GM23248 (cell line): ENCODE results near the gene SHOC1. TPM values are rescaled to one million over a fixed set of nuclear protein-coding genes. Genes with fewer than 3 reads are reported as not detected.

ENCODE experiments used
- DNase-seq: peaks from one replicate; pipeline ENCODE4 v3.0.0-alpha.2; 2015
- H2AFZ ChIP-seq: fragments of 200-600 bp; sonication (generic); 2 replicates; pipeline ENCODE4 v1.6.1; 2016; ENCODE audit warnings: antibody characterized with exemption
- H3F3A ChIP-seq: fragments of 200-600 bp; sonication (generic); 2 replicates; pipeline ENCODE4 v1.6.1; 2016; ENCODE audit warnings: mild to moderate bottlenecking, antibody characterized with exemption, mixed run types; ENCODE audit not compliant: insufficient read depth
- H3K27ac ChIP-seq: fragments of 200-600 bp; sonication (generic); 2 replicates; pipeline ENCODE4 v1.5.1; 2016; ENCODE audit warnings: mild to moderate bottlenecking
- H3K27me3 ChIP-seq: fragments of 200-600 bp; sonication (generic); replicated peaks from 2 replicates; pipeline ENCODE4 v1.6.1; 2016; ENCODE audit warnings: mild to moderate bottlenecking; ENCODE audit not compliant: insufficient read depth
- H3K36me3 ChIP-seq: fragments of 200-600 bp; sonication (generic); 2 replicates; pipeline ENCODE4 v1.6.1; 2016; ENCODE audit warnings: low read depth, mild to moderate bottlenecking
- H3K4me1 ChIP-seq: fragments of 200-600 bp; sonication (generic); 2 replicates; pipeline ENCODE4 v1.6.1; 2016; ENCODE audit warnings: mild to moderate bottlenecking; ENCODE audit not compliant: insufficient read depth
- H3K4me2 ChIP-seq: fragments of 200-600 bp; sonication (generic); one replicate; pipeline ENCODE4 v1.6.1; 2016; ENCODE audit warnings: mild to moderate bottlenecking; ENCODE audit not compliant: unreplicated experiment
- H3K4me3 ChIP-seq: fragments of 200-600 bp; sonication (generic); 2 replicates; pipeline ENCODE4 v1.5.1; 2016; ENCODE audit warnings: mild to moderate bottlenecking
- H3K79me2 ChIP-seq: fragments of 200-600 bp; sonication (generic); 2 replicates; pipeline ENCODE4 v1.6.1; 2016; ENCODE audit warnings: mild to moderate bottlenecking; ENCODE audit not compliant: insufficient read depth
- H3K9ac ChIP-seq: fragments of 200-600 bp; sonication (generic); 2 replicates; pipeline ENCODE4 v1.6.1; 2016; ENCODE audit warnings: mild to moderate bottlenecking
- H3K9me2 ChIP-seq: fragments of 200-600 bp; sonication (generic); 2 replicates; pipeline ENCODE4 v1.6.1; 2016; ENCODE audit warnings: mixed run types, mild to moderate bottlenecking, moderate library complexity; ENCODE audit not compliant: insufficient read depth
- H3K9me3 ChIP-seq: fragments of 200-600 bp; sonication (generic); one replicate; pipeline ENCODE4 v1.6.1; 2017; ENCODE audit warnings: low read depth
- H4K20me1 ChIP-seq: fragments of 200-600 bp; sonication (generic); 2 replicates; pipeline ENCODE4 v1.6.0; 2016; ENCODE audit not compliant: insufficient read depth
- EZH2 ChIP-seq: fragments of 200-600 bp; sonication (generic); IDR thresholded peaks from 2 replicates; pipeline ENCODE4 v1.6.1; 2018; ENCODE audit warnings: antibody characterized with exemption, mild to moderate bottlenecking; ENCODE audit not compliant: insufficient read depth, poor library complexity, severe bottlenecking
- EZH2phosphoT487 ChIP-seq: fragments of 200-600 bp; sonication (generic); IDR thresholded peaks from 2 replicates; pipeline ENCODE4 v1.6.1; 2018; ENCODE audit warnings: antibody characterized with exemption, moderate library complexity, mild to moderate bottlenecking, low read depth; ENCODE audit not compliant: insufficient read depth
- whole genome bisulfite sequencing, 2 experiments: methylation state at CpG; one replicate each; pipeline ENCODE4 v1.1.6; 2015 to 2017; ENCODE audit warnings: low lambda C conversion rate in 2 of 2, low coverage in 1 of 2; ENCODE audit errors: missing lambda C conversion rate in 2 of 2; 5-methylcytosine and 5-hydroxymethylcytosine counted together
- in situ Hi-C: fragments of 300-500 bp; cut with MboI; formaldehyde crosslinking; loops from 2 replicates; pipeline ENCODE4 v1.15.0; 2020
- polyA plus RNA-seq: library from polyadenylated mRNA; unstranded; fragments of >200 nt; fragmentation: Nextera tagmentation; extraction: Ambion mirVana; gene quantifications from 2 replicates; pipeline ENCODE4 v1.2.1, GENCODE V29; 2016
- total RNA-seq: library from RNA; depleted of rRNA; stranded (reverse); fragments of >200 nt; shearing (Covaris generic); gene quantifications from 2 replicates; pipeline ENCODE4 v1.2.3, GENCODE V29; 2014

Gene SHOC1
- total and polyA plus RNA-seq, 2 experiments from 2014 or later, result 0.11 TPM; not detected in 1

GRCh38 chr9:111821006-111821528 is 26.3 kb upstream of the SHOC1 start:
- in situ Hi-C loops, result no loop called here
- no peak overlapping the region for H3K4me2 ChIP-seq
- no peaks in the 10 kb centered on the region for H3K9me2 ChIP-seq
- H3K36me3 ChIP-seq, result no peaks in the 10 kb centered on the region
- H3K9ac ChIP-seq, result no peak overlapping the region
- DNase-seq, result no peak
- peaks cover 3% of the 10 kb centered on the region; the same call in 1 of the 2 replicates for H3K4me1 ChIP-seq
- 87 to 88% methylated on average over 5 of the region's 5 CpGs for WGBS, 2 experiments
- no peak overlapping the region for H3K4me3 ChIP-seq
- no peak overlapping the region for H3K27ac ChIP-seq
- peaks cover 5% of the 10 kb centered on the region; the same call in 1 of the 2 replicates for H3F3A ChIP-seq
- H3K27me3 ChIP-seq, result no peaks in the 10 kb centered on the region
- TF ChIP-seq EZH2phosphoT487, result no peak
- no peak for TF ChIP-seq EZH2
- no peaks in the 10 kb centered on the region for H4K20me1 ChIP-seq
- H2AFZ ChIP-seq, result no peak overlapping the region
- H3K79me2 ChIP-seq, result no peaks in the 10 kb centered on the region
- H3K9me3 ChIP-seq, result no peaks in the 10 kb centered on the region

- H3K9me3 ChIP-seq, result no peaks in the 10 kb centered on the region
- in situ Hi-C loops, result no loop called here
- H3K4me2 ChIP-seq, result no peak overlapping the region
- H3K9me2 ChIP-seq, result no peaks in the 10 kb centered on the region
- H3K4me1 ChIP-seq, result no peaks in the 10 kb centered on the region
- H2AFZ ChIP-seq, result no peak overlapping the region
- no peaks in the 10 kb centered on the region for H3K79me2 ChIP-seq
- no peaks in the 10 kb centered on the region for H3F3A ChIP-seq
- no peaks in the 10 kb centered on the region for H4K20me1 ChIP-seq
- H3K36me3 ChIP-seq, result no peaks in the 10 kb centered on the region
- H3K27me3 ChIP-seq, result no peaks in the 10 kb centered on the region
- H3K4me3 ChIP-seq, result no peak overlapping the region
- H3K27ac ChIP-seq, result no peak overlapping the region
- no peak overlapping the region for H3K9ac ChIP-seq
- TF ChIP-seq EZH2phosphoT487 (no peak), EZH2 (no peak)
- 100% methylated on average over 1 of the region's 1 CpG for WGBS, 2 experiments
- DNase-seq, result no peak
These were observed 24.6 kb upstream of the SHOC1 start for GRCh38 chr9:111819360-111819759.

DNA sequence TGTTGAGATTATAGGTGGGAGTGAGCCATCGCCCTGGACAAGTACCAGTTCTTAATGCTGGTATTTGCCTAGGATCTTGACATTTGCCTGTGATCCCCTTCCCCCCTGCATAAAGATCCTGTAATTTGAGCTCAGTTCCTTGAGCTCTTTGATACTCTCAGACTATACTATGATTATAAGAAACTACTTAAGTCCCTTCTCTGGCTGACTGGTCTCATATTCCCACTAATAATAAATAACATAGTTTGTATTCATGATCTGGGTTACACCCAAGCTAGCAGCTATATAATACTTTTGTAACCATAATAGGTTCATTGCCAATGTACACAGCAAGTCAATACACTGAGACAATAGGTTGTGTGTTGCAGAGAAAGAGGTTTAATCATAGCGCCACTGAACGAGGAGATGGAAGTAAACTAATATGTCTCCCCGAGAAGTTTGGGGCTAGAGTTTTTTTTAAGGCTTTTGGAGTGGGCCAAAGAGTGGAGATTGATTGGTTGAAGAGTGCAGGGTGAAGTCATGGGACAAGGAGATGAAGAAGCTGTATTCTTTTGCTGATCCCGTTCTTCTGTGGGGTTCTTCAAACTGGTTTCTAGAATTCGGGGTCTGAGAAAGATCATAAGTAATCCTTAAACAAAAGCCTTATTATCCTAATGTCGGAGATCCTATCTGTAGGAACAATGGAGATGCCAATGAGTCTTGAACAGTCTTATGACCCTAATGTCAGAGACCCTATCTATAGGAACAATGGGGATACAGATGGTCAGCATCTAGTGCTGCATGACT is 20.7 kb upstream of the SHOC1 start:
- Histone ChIP-seq H3K36me3 (no peaks in the 10 kb centered on the region), H3K27ac (no peak overlapping the region), H3K9me2 (no peaks in the 10 kb centered on the region), H3K4me2 (no peak overlapping the region), H3K9me3 (no peaks in the 10 kb centered on the region), H4K20me1 (no peaks in the 10 kb centered on the region), H3F3A (no peaks in the 10 kb centered on the region), H3K4me3 (no peak overlapping the region), H3K79me2 (no peaks in the 10 kb centered on the region), H3K9ac (no peak overlapping the region), H3K27me3 (no peaks in the 10 kb centered on the region), H2AFZ (no peak overlapping the region), H3K4me1 (no peaks in the 10 kb centered on the region)
- DNase-seq, result no peak
- 92 to 95% methylated on average over 7 of the region's 7 CpGs for WGBS, 2 experiments
- TF ChIP-seq EZH2, result no peak
- TF ChIP-seq EZH2phosphoT487, result no peak
- in situ Hi-C loops, result no loop called here

DNA sequence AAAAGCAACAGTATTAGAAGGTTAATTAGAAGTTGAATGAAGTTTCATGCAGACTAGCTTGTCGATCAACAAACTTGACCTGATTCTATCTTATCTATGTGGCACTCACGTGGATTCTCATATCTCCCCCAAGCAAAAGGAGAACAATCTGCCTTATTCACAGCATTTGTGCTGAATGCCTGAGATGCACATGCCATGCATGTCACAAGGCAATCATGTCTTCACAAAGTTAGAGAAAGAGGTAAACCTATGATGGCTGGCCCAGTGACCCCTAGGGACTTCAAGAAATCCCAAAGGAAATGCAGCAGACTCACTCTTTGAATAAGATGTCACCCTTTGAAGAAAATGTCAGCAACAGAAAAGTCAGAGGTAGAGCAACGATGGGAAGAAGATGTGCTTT is 17.6 kb upstream of the SHOC1 start:
- no peaks in the 10 kb centered on the region for H3K27me3 ChIP-seq
- TF ChIP-seq EZH2phosphoT487 (no peak), EZH2 (no peak)
- H3K36me3 ChIP-seq, result no peaks in the 10 kb centered on the region
- no peak overlapping the region for H3K4me3 ChIP-seq
- no peaks in the 10 kb centered on the region for H3K79me2 ChIP-seq
- DNase-seq, result no peak
- H3F3A ChIP-seq, result no peaks in the 10 kb centered on the region
- in situ Hi-C loops, result no loop called here
- H3K4me1 ChIP-seq, result no peaks in the 10 kb centered on the region
- no peaks in the 10 kb centered on the region for H3K9me2 ChIP-seq
- H4K20me1 ChIP-seq, result no peaks in the 10 kb centered on the region
- no peaks in the 10 kb centered on the region for H3K9me3 ChIP-seq
- H3K9ac ChIP-seq, result no peak overlapping the region
- 91 to 93% methylated on average over 3 of the region's 3 CpGs for WGBS, 2 experiments
- H3K4me2 ChIP-seq, result no peak overlapping the region
- no peak overlapping the region for H2AFZ ChIP-seq
- H3K27ac ChIP-seq, result no peak overlapping the region
